GM19193 (cell line): Measurements from ENCODE around the gene AQP2.

Experiments used
- POLR2A ChIP-seq: IDR thresholded peaks from 4 replicates; pipeline ENCODE4 v1.6.1; 2011; ENCODE audit not compliant: insufficient read depth, insufficient read length; ENCODE audit errors: extremely low read depth

AQP2 gene

DNA sequence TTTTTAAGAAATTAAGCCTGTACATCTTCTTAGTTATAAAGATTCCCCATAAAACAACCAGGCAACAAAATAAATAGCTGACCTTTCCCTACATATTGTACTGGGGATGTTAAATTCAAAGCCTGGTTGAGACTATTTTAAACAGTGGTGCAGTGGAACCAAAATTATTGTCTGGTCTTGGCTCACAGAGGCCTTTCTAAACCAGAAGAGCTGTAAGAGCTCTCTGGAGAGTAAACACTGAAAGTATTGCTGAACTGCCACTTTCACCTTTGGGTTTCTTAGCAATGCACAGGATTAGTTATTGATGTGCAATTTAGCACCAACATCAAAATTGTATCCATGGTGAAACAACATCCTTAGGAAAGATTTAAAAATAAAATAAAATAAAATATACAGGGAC lies 54.2 kb downstream of the AQP2 start:
- no peak for TF ChIP-seq POLR2A

DNA sequence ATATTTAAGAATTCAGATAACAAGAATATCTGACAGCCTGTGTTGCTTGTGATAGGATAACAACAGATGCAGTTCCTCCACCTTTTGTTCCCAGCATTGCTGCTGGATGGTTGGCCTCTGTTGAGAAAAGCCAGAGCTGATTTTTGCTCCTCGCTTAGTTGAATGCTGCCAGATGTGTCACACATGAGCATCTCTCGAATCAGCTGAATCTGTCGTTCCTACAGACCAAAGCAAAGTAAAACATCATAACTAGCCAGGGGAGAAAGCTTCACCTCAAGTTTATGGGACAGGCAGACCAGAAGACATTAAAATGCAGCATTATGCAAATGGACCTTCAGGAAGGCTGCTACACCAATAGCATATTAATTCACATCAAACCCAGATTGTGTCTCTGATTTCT lies 54.6 kb downstream of the AQP2 start:
- no peak for TF ChIP-seq POLR2A

DNA sequence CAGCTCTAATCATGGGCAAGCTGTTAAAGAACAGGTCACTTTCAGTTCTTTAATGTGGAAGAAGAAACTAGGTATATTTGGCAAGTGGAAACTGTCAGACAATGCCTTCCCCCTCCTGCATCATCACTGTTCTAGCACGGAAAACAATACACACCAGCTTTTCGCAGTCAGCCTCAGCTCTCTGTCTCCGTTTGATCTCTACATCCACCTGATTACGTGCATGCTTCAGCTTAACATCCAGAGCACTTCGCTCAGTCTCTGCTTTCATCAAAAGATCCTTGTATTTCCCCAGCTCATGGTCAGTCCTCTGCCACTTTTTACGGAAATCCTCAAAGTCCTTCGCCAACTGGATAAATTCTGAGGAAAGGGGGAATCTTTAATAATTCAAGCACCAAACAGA lies 55.7 kb downstream of the AQP2 start:
- TF ChIP-seq POLR2A: no peak

DNA sequence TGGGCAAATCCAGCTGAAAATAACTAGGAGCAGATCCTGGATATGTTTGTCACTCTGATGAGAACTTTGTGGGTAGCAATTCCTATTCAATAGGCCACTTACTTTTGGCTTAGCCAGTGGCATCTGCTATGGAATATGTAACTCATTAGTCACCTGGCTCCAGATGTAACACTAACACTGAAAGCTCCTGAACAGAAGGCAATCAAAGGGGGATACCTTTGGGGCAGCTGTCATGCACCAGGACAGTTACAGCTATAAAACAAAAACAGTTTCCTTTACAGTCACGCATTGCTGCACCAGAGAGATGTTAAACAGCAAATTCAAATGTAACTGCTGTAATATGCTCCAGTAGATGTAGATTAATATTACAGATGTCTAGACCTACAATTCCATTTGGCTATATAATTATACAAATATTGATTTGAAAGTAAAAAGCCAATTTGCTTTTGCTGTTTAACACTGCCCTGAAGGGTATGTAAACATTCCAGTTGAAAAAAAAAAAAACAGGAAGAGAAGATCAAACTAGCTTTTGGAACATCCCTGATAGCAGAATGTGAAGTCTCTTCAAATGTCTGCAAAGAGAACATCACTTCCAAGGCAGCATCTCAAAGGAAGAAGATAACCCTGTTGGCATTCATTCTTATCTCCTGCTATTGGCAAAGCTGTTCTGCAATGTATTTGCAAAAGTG lies 56.4 kb downstream of the AQP2 start:
- no peak for TF ChIP-seq POLR2A
